Upper lobe of right lung (tissue), 1 donor: ENCODE measurements around the gene CHST11. TPM values are rescaled to one million over a fixed set of nuclear protein-coding genes. Genes with fewer than 3 reads are reported as not detected.

Experiments used
- ATAC-seq: fragments of 200-7000 bp; cut with Tn5 transposase; one replicate; pipeline ENCODE4 v1.9.1; 2020; ENCODE audit warnings: mild to moderate bottlenecking, moderate library complexity
- DNase-seq: peaks from one replicate; pipeline ENCODE4 v3.0.0-alpha.2; 2020
- H3K27ac ChIP-seq: fragments of 200-600 bp; one replicate; pipeline ENCODE4 v1.8.0; 2022
- H3K27me3 ChIP-seq: fragments of 200-600 bp; one replicate; pipeline ENCODE4 v1.8.0; 2022; ENCODE audit warnings: mild to moderate bottlenecking
- H3K36me3 ChIP-seq: fragments of 200-600 bp; one replicate; pipeline ENCODE4 v1.8.0; 2022
- H3K4me1 ChIP-seq: fragments of 200-600 bp; one replicate; pipeline ENCODE4 v1.8.0; 2022
- H3K4me3 ChIP-seq: fragments of 200-600 bp; one replicate; pipeline ENCODE4 v1.8.0; 2022; ENCODE audit warnings: mild to moderate bottlenecking
- H3K9me3 ChIP-seq: fragments of 200-600 bp; one replicate; pipeline ENCODE4 v1.8.0; 2022
- CTCF ChIP-seq: fragments of 200-600 bp; IDR thresholded peaks from one replicate; pipeline ENCODE4 v1.8.0; 2022; ENCODE audit warnings: antibody characterized with exemption
- intact Hi-C: fragments of 100-400 bp; cut with DNase I; formaldehyde crosslinking; loops from one replicate; pipeline ENCODE4 v1.11.0; 2022
- total RNA-seq: library from RNA; stranded (reverse); fragmentation: NEBNext Ultra II Directional; extraction: Animal tissue kit (Norgen Biotek cat#: 25700); gene quantifications from one replicate; pipeline ENCODE4 v1.2.1, GENCODE V29; 2021
- donor health status: DM: no; HTN: yes; CAD: no; lungs with severe emphysema.

Gene CHST11
- total RNA-seq, 1 donor from 2014 or later: 56.6 TPM

- no peaks in the 10 kb centered on the region for H3K9me3 ChIP-seq
- peaks cover 70% of the 10 kb centered on the region for H3K4me1 ChIP-seq
- TF ChIP-seq CTCF: no peak
- no peak overlapping the region for H3K4me3 ChIP-seq
- DNase-seq: no peak
- ATAC-seq: no peak
- intact Hi-C loops: no loop called here
- no peaks in the 10 kb centered on the region for H3K36me3 ChIP-seq
- H3K27ac ChIP-seq: peak overlapping the region; percentile 58
- no peaks in the 10 kb centered on the region for H3K27me3 ChIP-seq
Observed at GRCh38 chr12:104460973-104461698, 4.4 kb downstream of the CHST11 start.

GRCh38 chr12:104462325-104462724 lies 5.6 kb downstream of the CHST11 start:
- intact Hi-C loops: no loop called here
- DNase-seq (no peak), ATAC-seq (no peak)
- Histone ChIP-seq H3K27ac (peak overlapping the region; percentile 67), H3K4me3 (no peak overlapping the region), H3K27me3 (no peaks in the 10 kb centered on the region), H3K36me3 (no peaks in the 10 kb centered on the region), H3K4me1 (peaks cover 69% of the 10 kb centered on the region), H3K9me3 (no peaks in the 10 kb centered on the region)
- TF ChIP-seq CTCF: no peak

GRCh38 chr12:104462931-104463339 lies 6.2 kb downstream of the CHST11 start:
- Histone ChIP-seq H3K4me1 (peaks cover 69% of the 10 kb centered on the region), H3K9me3 (no peaks in the 10 kb centered on the region), H3K4me3 (peak overlapping the region; percentile 2), H3K27ac (peak overlapping the region; percentile 67), H3K27me3 (no peaks in the 10 kb centered on the region), H3K36me3 (no peaks in the 10 kb centered on the region)
- ATAC-seq (peak; percentile 30), DNase-seq (no peak)
- no peak for TF ChIP-seq CTCF
- intact Hi-C loops: no loop called here

- Histone ChIP-seq H3K4me1 (peaks cover 69% of the 10 kb centered on the region), H3K27ac (peak overlapping the region; percentile 67), H3K36me3 (no peaks in the 10 kb centered on the region), H3K27me3 (no peaks in the 10 kb centered on the region), H3K9me3 (no peaks in the 10 kb centered on the region), H3K4me3 (no peak overlapping the region)
- DNase-seq (no peak), ATAC-seq (no peak)
- intact Hi-C loops: no loop called here
- TF ChIP-seq CTCF: no peak
Observed at GRCh38 chr12:104463368-104463767, 6.6 kb downstream of the CHST11 start.

- H3K4me3 ChIP-seq: no peak overlapping the region
- H3K36me3 ChIP-seq: no peaks in the 10 kb centered on the region
- H3K4me1 ChIP-seq: peaks cover 65% of the 10 kb centered on the region
- intact Hi-C loops: no loop called here
- H3K27ac ChIP-seq: peak overlapping the region; percentile 40
- no peaks in the 10 kb centered on the region for H3K27me3 ChIP-seq
- ATAC-seq: peak; percentile 79
- DNase-seq: no peak
- no peaks in the 10 kb centered on the region for H3K9me3 ChIP-seq
- no peak for TF ChIP-seq CTCF
Observed at GRCh38 chr12:104464899-104465298, 8.2 kb downstream of the CHST11 start.
